ENCODE results near the gene MYOM3. TPM values are rescaled to one million over a fixed set of nuclear protein-coding genes. Genes with fewer than 3 reads are reported as not detected.
A peak's percentile ranks its signal among the peaks of the same experiment; 100 is the strongest.

MYOM3 gene
- total RNA-seq, 1 donor from 2014 or later: 0.70 TPM

GRCh38 chr1:24070821-24071393, 41.0 kb downstream of the MYOM3 start:
- Mint-ChIP-seq H3K4me3 (ENCODE audit: unreplicated experiment) (no peak overlapping the region), H3K27ac (ENCODE audit: unreplicated experiment) (no peak overlapping the region)

GRCh38 chr1:24069817-24070216, 42.1 kb downstream of the MYOM3 start:
- H3K27me3 Mint-ChIP-seq (ENCODE audit: low read depth): peaks cover 2% of the 10 kb centered on the region

More at GRCh38 chr1:24070821-24071393, 41.0 kb downstream of the MYOM3 start:
- H3K4me1 Mint-ChIP-seq (ENCODE audit: low read depth): peaks cover 5% of the 10 kb centered on the region
- H3K36me3 Mint-ChIP-seq (ENCODE audit: low read depth): no peaks in the 10 kb centered on the region
- peak; percentile 30 for DNase-seq (ENCODE audit: low spot score)
- peak; percentile 94 for TF ChIP-seq CTCF (IDR thresholded peaks at IDR 0.05)
- no peaks in the 10 kb centered on the region for H3K9me3 Mint-ChIP-seq (ENCODE audit: low read depth)
- H3K27me3 Mint-ChIP-seq (ENCODE audit: low read depth): peaks cover 2% of the 10 kb centered on the region

GRCh38 chr1:24067978-24068377, 44.0 kb downstream of the MYOM3 start:
- no peak overlapping the region for H3K27ac Mint-ChIP-seq (ENCODE audit: unreplicated experiment)
- H3K4me1 Mint-ChIP-seq (ENCODE audit: low read depth): peaks cover 5% of the 10 kb centered on the region
- H3K4me3 Mint-ChIP-seq (ENCODE audit: unreplicated experiment): no peak overlapping the region
- H3K9me3 Mint-ChIP-seq (ENCODE audit: low read depth): no peaks in the 10 kb centered on the region
- H3K27me3 Mint-ChIP-seq (ENCODE audit: low read depth): peaks cover 2% of the 10 kb centered on the region
- TF ChIP-seq CTCF (IDR thresholded peaks at IDR 0.05): no peak
- peak; percentile 37 for DNase-seq (ENCODE audit: low spot score)
- H3K36me3 Mint-ChIP-seq (ENCODE audit: low read depth): no peaks in the 10 kb centered on the region

More at GRCh38 chr1:24069817-24070216, 42.1 kb downstream of the MYOM3 start:
- peaks cover 5% of the 10 kb centered on the region for H3K4me1 Mint-ChIP-seq (ENCODE audit: low read depth)
- no peak overlapping the region for H3K27ac Mint-ChIP-seq (ENCODE audit: unreplicated experiment)
- no peak for TF ChIP-seq CTCF (IDR thresholded peaks at IDR 0.05)
- no peak overlapping the region for H3K4me3 Mint-ChIP-seq (ENCODE audit: unreplicated experiment)
- no peak for DNase-seq (ENCODE audit: low spot score)
- no peaks in the 10 kb centered on the region for H3K9me3 Mint-ChIP-seq (ENCODE audit: low read depth)
- no peaks in the 10 kb centered on the region for H3K36me3 Mint-ChIP-seq (ENCODE audit: low read depth)

GRCh38 chr1:24065304-24065703, 46.6 kb downstream of the MYOM3 start:
- peaks cover 2% of the 10 kb centered on the region for H3K27me3 Mint-ChIP-seq (ENCODE audit: low read depth)
- no peaks in the 10 kb centered on the region for H3K4me1 Mint-ChIP-seq (ENCODE audit: low read depth)

GRCh38 chr1:24062221-24062620, 49.7 kb downstream of the MYOM3 start:
- Mint-ChIP-seq H3K9me3 (ENCODE audit: low read depth) (peaks cover 10% of the 10 kb centered on the region), H3K4me1 (ENCODE audit: low read depth) (no peaks in the 10 kb centered on the region), H3K27me3 (ENCODE audit: low read depth) (no peaks in the 10 kb centered on the region), H3K4me3 (ENCODE audit: unreplicated experiment) (no peak overlapping the region), H3K27ac (ENCODE audit: unreplicated experiment) (no peak overlapping the region), H3K36me3 (ENCODE audit: low read depth) (peaks cover 1% of the 10 kb centered on the region)
- DNase-seq (ENCODE audit: low spot score): no peak
- TF ChIP-seq CTCF (IDR thresholded peaks at IDR 0.05): no peak

More at GRCh38 chr1:24065304-24065703, 46.6 kb downstream of the MYOM3 start:
- no peak for TF ChIP-seq CTCF (IDR thresholded peaks at IDR 0.05)
- Mint-ChIP-seq H3K36me3 (ENCODE audit: low read depth) (peaks cover 1% of the 10 kb centered on the region), H3K9me3 (ENCODE audit: low read depth) (peaks cover 10% of the 10 kb centered on the region), H3K4me3 (ENCODE audit: unreplicated experiment) (no peak overlapping the region), H3K27ac (ENCODE audit: unreplicated experiment) (no peak overlapping the region)
- no peak for DNase-seq (ENCODE audit: low spot score)
